ENCODE data around the gene CCDC137. TPM values are rescaled to one million over a fixed set of nuclear protein-coding genes. Genes with fewer than 3 reads are reported as not detected.

The CCDC137 gene
- total RNA-seq, 6 donors from 2014 or later: 10.8 to 49.2 (median 12.6) TPM

DNA sequence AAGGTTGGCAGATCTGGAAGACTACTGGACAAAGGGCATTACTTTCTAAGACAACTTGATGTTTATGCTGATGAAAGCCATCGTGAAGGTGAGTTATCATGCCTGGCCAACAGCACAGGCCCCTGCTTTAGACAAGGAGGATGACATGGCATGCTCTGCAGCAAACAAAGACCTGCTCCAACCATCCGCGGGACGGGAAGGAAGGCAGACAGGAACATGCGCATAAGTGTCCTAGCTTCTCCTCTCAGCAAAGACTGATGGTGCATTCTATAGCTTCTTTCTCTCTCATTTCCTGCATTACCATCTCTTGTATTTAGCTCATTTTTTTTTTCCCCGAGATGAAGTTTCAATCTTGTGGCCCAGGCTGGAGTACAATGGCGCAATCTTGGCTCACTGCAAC, 35.1 kb upstream of the CCDC137 start:
- H3K9me3 ChIP-seq: no peaks in the 10 kb centered on the region
- H3K36me3 ChIP-seq: peaks cover 22 to 39% (median 33%) of the 10 kb centered on the region in 4 donors
- ATAC-seq (ENCODE audit: low FRiP score in 2 of 2): no peak
- peaks cover 25 to 34% (median 26%) of the 10 kb centered on the region in 4 donors for H3K4me1 ChIP-seq
- TF ChIP-seq EP300 (IDR thresholded peaks at IDR 0.05) (no peak), POLR2AphosphoS5 (IDR thresholded peaks at IDR 0.05) (no peak), POLR2A (IDR thresholded peaks at IDR 0.05) (no peak)
- TF ChIP-seq, protein P1, sequence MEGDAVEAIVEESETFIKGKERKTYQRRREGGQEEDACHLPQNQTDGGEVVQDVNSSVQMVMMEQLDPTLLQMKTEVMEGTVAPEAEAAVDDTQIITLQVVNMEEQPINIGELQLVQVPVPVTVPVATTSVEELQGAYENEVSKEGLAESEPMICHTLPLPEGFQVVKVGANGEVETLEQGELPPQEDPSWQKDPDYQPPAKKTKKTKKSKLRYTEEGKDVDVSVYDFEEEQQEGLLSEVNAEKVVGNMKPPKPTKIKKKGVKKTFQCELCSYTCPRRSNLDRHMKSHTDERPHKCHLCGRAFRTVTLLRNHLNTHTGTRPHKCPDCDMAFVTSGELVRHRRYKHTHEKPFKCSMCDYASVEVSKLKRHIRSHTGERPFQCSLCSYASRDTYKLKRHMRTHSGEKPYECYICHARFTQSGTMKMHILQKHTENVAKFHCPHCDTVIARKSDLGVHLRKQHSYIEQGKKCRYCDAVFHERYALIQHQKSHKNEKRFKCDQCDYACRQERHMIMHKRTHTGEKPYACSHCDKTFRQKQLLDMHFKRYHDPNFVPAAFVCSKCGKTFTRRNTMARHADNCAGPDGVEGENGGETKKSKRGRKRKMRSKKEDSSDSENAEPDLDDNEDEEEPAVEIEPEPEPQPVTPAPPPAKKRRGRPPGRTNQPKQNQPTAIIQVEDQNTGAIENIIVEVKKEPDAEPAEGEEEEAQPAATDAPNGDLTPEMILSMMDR (IDR thresholded peaks at IDR 0.05): no peak
- H3K27ac ChIP-seq: no peak overlapping the region
- no peak for DNase-seq
- no peaks in the 10 kb centered on the region for H3K27me3 ChIP-seq
- no peak overlapping the region for H3K4me3 ChIP-seq
- WGBS, 2 donors: 56 to 80% methylated on average over 7 of the region's 7 CpGs

DNA sequence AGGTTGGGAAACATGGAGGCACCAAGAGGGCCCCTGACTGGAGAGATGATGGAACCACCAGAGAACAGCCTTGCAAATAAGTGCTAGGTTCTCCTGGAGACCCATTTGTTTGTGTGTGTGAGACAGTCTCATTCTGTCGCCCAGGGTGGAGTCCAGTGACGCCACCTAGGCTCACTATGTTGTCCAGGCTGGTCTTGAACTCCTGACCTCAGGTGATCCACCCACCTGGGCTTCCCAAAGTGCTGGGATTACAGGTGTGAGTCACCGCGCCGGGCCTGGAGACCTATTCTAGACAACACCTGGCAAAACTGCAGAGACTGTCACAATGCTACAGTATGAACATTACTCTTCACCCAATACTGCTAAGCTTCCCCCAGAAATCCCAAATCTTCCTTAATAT, 31.1 kb upstream of the CCDC137 start:
- H3K9me3 ChIP-seq: no peaks in the 10 kb centered on the region
- TF ChIP-seq POLR2AphosphoS5 (IDR thresholded peaks at IDR 0.05) (no peak), POLR2A (IDR thresholded peaks at IDR 0.05) (no peak), EP300 (IDR thresholded peaks at IDR 0.05) (no peak)
- TF ChIP-seq, protein P1 (IDR thresholded peaks at IDR 0.05): no peak
- H3K4me3 ChIP-seq: peak overlapping the region in 2 of 4 donors; percentile 95 to 96
- DNase-seq: no peak
- peaks cover 0 to 2% (median 0%) of the 10 kb centered on the region in 4 donors for H3K36me3 ChIP-seq
- ATAC-seq (ENCODE audit: low FRiP score in 2 of 2): no peak
- peak overlapping the region in 1 of 4 donors; percentile 97 for H3K27ac ChIP-seq
- H3K27me3 ChIP-seq: no peaks in the 10 kb centered on the region
- WGBS, 2 donors: 89 to 92% methylated on average over 2 to 5 of the region's 5 CpGs
- H3K4me1 ChIP-seq: peaks cover 30 to 40% (median 31%) of the 10 kb centered on the region in 4 donors

DNA sequence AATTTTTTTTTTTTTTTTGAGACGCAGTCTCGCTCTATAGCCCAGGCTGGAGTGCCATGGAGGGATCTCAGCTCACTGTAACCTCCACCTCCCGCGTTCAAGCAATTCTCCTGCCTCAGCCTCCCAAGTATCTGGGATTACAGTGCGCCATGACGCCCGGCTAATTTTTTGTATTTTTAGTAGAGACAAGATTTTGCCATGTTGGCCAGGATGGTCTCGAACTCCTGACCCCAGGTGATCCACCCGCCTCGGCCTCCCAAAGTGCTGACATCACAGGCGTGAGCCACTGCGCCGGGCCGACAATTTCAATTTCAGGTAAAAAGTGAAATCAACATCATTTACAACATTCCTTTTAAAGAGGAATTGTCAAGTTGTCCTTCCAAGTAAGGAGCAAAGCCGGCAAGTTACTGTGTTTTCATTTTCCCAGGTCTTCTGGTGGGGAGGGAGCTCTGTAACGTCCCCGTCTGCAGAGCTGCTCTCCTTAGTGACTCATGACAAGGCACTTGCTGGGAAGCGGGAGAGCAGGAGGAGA, 30.5 kb upstream of the CCDC137 start:
- H3K36me3 ChIP-seq: peaks cover 0 to 2% (median 0%) of the 10 kb centered on the region in 4 donors
- H3K9me3 ChIP-seq: no peaks in the 10 kb centered on the region
- no peaks in the 10 kb centered on the region for H3K27me3 ChIP-seq
- WGBS, 2 donors: 30 to 31% methylated on average over 18 of the region's 18 CpGs
- DNase-seq (no peak), ATAC-seq (ENCODE audit: low FRiP score in 2 of 2) (peak in 1 of 2 donors; percentile 68)
- H3K4me1 ChIP-seq: peaks cover 30 to 40% (median 31%) of the 10 kb centered on the region in 4 donors
- TF ChIP-seq POLR2A (IDR thresholded peaks at IDR 0.05): no peak
- H3K27ac ChIP-seq: peak overlapping the region; percentile 89 to 97 (median 94)
- H3K4me3 ChIP-seq: peak overlapping the region; percentile 45 to 96 (median 90)

DNA sequence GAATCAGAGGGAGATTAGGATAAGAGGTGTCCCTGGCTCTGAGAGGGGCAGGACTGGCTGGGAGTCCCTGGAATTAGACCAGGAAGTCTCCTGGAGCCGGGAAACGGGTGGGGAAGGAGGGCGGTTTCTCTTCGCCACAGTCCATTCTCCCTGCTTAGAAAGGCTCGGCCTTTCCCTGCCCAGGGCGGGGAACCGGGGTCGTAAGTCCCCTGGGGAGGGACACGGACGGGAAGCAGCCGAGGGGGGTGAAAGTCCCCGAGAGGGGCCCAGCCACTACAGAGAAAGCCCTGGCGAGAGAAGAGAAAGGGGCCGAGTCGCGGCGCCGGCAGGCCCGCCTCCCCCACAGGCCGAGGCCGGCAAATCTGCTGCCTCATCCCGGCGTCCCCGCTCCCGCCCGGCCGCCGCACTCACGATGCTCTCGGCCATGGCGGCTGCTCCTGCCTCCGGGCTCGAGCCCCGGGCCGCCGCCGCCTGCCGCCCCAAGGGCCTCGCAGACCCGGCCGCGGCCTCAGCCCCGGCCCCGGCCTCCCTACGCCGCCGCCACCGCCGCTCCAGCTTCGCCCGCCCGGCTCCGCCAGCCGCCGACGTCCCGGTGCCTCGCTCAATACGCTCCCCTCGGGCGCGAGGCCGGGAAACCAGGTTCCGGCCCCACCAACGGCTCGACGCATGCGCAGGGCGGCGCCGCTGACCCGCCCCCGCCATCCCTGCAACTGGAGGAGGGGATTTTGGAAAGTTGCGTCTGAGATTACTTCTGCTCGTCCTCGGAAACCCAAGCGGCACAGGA, 29.8 kb upstream of the CCDC137 start, which contains the start of the genes NPLOC4 and TSPAN10:
Gene NPLOC4, minus strand, starts transcription at position 608 of the 784 bp plus-strand sequence. Its CDS starts 182 bp downstream, at position 426.
Gene TSPAN10, plus strand, starts transcription at position 692 of the 784 bp plus-strand sequence. CDS start 5,217 bp downstream, outside the sequence.
- Histone ChIP-seq H3K9me3 (no peaks in the 10 kb centered on the region), H3K27ac (peak within 1 kb of the TSS; percentile 89 to 97 (median 94)), H3K4me3 (peak within 1 kb of the TSS; percentile 45 to 96 (median 90)), H3K27me3 (no peaks in the 10 kb centered on the region), H3K36me3 (peaks cover 0 to 2% (median 0%) of the 10 kb centered on the region in 4 donors), H3K4me1 (peaks cover 27 to 36% (median 31%) of the 10 kb centered on the region in 4 donors)
- DNase-seq (peak; percentile 88 to 98), ATAC-seq (ENCODE audit: low FRiP score in 2 of 2) (peak; percentile 87 to 96)
- 0% methylated on average over 6 to 30 of the region's 77 CpGs for WGBS, 2 donors
- TF ChIP-seq, protein P1 (IDR thresholded peaks at IDR 0.05): peak in 2 of 6 experiments; percentile 24 to 28
- peak in 1 of 4 donors; percentile 73 for TF ChIP-seq EP300 (IDR thresholded peaks at IDR 0.05)
- peak in 3 of 4 donors; percentile 63 to 88 (median 87) for TF ChIP-seq POLR2A (IDR thresholded peaks at IDR 0.05)
- peak; percentile 88 for TF ChIP-seq POLR2AphosphoS5 (IDR thresholded peaks at IDR 0.05)

DNA sequence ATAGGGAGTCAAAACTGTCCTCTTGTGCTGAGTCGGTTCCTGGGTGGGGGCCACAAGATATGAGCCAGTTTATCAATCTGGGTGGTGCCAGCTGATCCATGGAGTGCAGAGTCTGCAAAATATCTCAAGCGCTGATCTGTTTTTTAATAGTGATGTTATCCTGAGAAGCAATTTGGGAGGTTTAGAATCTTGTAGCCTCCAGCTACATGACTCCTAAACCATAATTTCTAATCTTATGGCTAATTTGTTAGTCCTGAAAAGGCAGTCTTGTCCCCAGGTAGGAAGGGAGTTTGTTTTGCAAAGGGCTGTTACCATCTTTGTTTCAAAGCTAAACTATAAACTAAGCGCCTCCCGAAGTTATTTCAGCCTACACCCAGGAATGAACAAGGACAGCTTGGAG, 27.9 kb upstream of the CCDC137 start:
- Histone ChIP-seq H3K36me3 (no peaks in the 10 kb centered on the region), H3K27me3 (no peaks in the 10 kb centered on the region), H3K4me1 (peaks cover 24 to 34% (median 28%) of the 10 kb centered on the region in 4 donors), H3K4me3 (no peak overlapping the region), H3K9me3 (no peaks in the 10 kb centered on the region), H3K27ac (no peak overlapping the region)
- TF ChIP-seq EP300 (IDR thresholded peaks at IDR 0.05) (no peak), POLR2AphosphoS5 (IDR thresholded peaks at IDR 0.05) (no peak), POLR2A (IDR thresholded peaks at IDR 0.05) (no peak)
- WGBS, 2 donors: 74 to 81% methylated on average over 4 of the region's 4 CpGs
- DNase-seq (no peak), ATAC-seq (ENCODE audit: low FRiP score in 2 of 2) (no peak)
